SK-N-SH treated with all-trans-retinoic acid at 6 μM for 48 hours (cell line): ENCODE measurements around the gene WNT9B.

Experiments used
- ATAC-seq: fragments of 200-7000 bp; cut with Tn5 transposase; 3 replicates; pipeline ENCODE4 v1.9.1; 2020; ENCODE audit warnings: mild to moderate bottlenecking, moderate library complexity
- ARNTL ChIP-seq: fragments of 450-650 bp; formaldehyde crosslinking; IDR thresholded peaks from 2 replicates; pipeline ENCODE4 v1.5.0; 2020; ENCODE audit warnings: low read depth, mild to moderate bottlenecking, moderate library complexity, borderline replicate concordance
- CREB5 ChIP-seq: fragments of 250-450 bp; sonication (Bioruptor Pico); IDR thresholded peaks from 2 replicates; pipeline ENCODE4 v1.5.1; 2020; ENCODE audit warnings: low read depth, mild to moderate bottlenecking, moderate library complexity
- CSDC2 ChIP-seq: fragments of 250-450 bp; sonication (Bioruptor Pico); IDR thresholded peaks from 2 replicates; pipeline ENCODE4 v1.5.0; 2020; ENCODE audit warnings: mild to moderate bottlenecking, moderate library complexity
- ESRRG ChIP-seq: fragments of 250-450 bp; sonication (Bioruptor Pico); IDR thresholded peaks from 2 replicates; pipeline ENCODE4 v1.6.1; 2021; ENCODE audit warnings: mild to moderate bottlenecking
- GLIS3 ChIP-seq: fragments of 250-450 bp; sonication (Bioruptor Pico); IDR thresholded peaks from 2 replicates; pipeline ENCODE4 v1.5.0; 2020; ENCODE audit warnings: mild to moderate bottlenecking, moderate library complexity
- ISL1 ChIP-seq: fragments of 250-450 bp; sonication (Bioruptor Pico); IDR thresholded peaks from 2 replicates; pipeline ENCODE4 v2.1.2; 2022; ENCODE audit warnings: mild to moderate bottlenecking, moderate library complexity
- OSR1 ChIP-seq: fragments of 250-450 bp; sonication (Bioruptor Pico); IDR thresholded peaks from 2 replicates; pipeline ENCODE4 v1.8.0; 2022; ENCODE audit warnings: moderate library complexity, mild to moderate bottlenecking, inconsistent platforms
- PATZ1 ChIP-seq: fragments of 250-450 bp; sonication (Bioruptor Pico); IDR thresholded peaks from 2 replicates; pipeline ENCODE4 v1.8.0; 2020; ENCODE audit warnings: mild to moderate bottlenecking, moderate library complexity, borderline replicate concordance
- POU6F1 ChIP-seq: fragments of 250-450 bp; sonication (Bioruptor Pico); IDR thresholded peaks from 2 replicates; pipeline ENCODE4 v1.8.0; 2021; ENCODE audit warnings: low read depth, mild to moderate bottlenecking, moderate library complexity, borderline replicate concordance
- PPARA ChIP-seq: fragments of 250-450 bp; sonication (Bioruptor Pico); IDR thresholded peaks from 2 replicates; pipeline ENCODE4 v1.5.0; 2020; ENCODE audit warnings: mild to moderate bottlenecking, borderline replicate concordance
- RARB ChIP-seq: fragments of 250-450 bp; sonication (Bioruptor Pico); IDR thresholded peaks from 2 replicates; pipeline ENCODE4 v1.8.0; 2021; ENCODE audit warnings: mild to moderate bottlenecking, moderate library complexity
- TCF4 ChIP-seq: fragments of 250-450 bp; sonication (Bioruptor Pico); IDR thresholded peaks from 2 replicates; pipeline ENCODE4 v1.8.0; 2021; ENCODE audit warnings: mild to moderate bottlenecking, moderate library complexity, borderline replicate concordance
- TOX ChIP-seq: fragments of 250-450 bp; sonication (Bioruptor Pico); IDR thresholded peaks from 2 replicates; pipeline ENCODE4 v1.8.0; 2021; ENCODE audit warnings: mild to moderate bottlenecking, moderate library complexity, borderline replicate concordance
- TSHZ2 ChIP-seq: fragments of 250-450 bp; sonication (Bioruptor Pico); IDR thresholded peaks from 2 replicates; pipeline ENCODE4 v1.5.0; 2020; ENCODE audit warnings: mild to moderate bottlenecking, moderate library complexity
- ZC3H10 ChIP-seq: fragments of 250-450 bp; sonication (Bioruptor Pico); IDR thresholded peaks from 2 replicates; pipeline ENCODE4 v1.5.1; 2021; ENCODE audit warnings: mild to moderate bottlenecking, moderate library complexity
- ZFP3 ChIP-seq: fragments of 250-450 bp; sonication (Bioruptor Pico); IDR thresholded peaks from 2 replicates; pipeline ENCODE4 v1.5.0; 2020; ENCODE audit warnings: mild to moderate bottlenecking, moderate library complexity
- ZFP30 ChIP-seq: fragments of 450-650 bp; formaldehyde crosslinking; IDR thresholded peaks from 2 replicates; pipeline ENCODE4 v1.5.0; 2022; ENCODE audit warnings: mild to moderate bottlenecking, moderate library complexity
- ZNF565 ChIP-seq: fragments of 450-650 bp; formaldehyde crosslinking; conservative IDR thresholded peaks from 2 replicates; pipeline ENCODE4 v1.5.0; 2020; ENCODE audit warnings: low read depth, mild to moderate bottlenecking, moderate library complexity
- ZNF70 ChIP-seq: fragments of 450-650 bp; formaldehyde crosslinking; IDR thresholded peaks from 2 replicates; pipeline ENCODE4 v1.5.0; 2020; ENCODE audit warnings: mild to moderate bottlenecking, moderate library complexity
- ZNF8 ChIP-seq: fragments of 450-650 bp; formaldehyde crosslinking; IDR thresholded peaks from 2 replicates; pipeline ENCODE4 v1.5.0; 2020; ENCODE audit warnings: mild to moderate bottlenecking, moderate library complexity

The WNT9B gene

GRCh38 chr17:46930051-46930450 lies 78.7 kb downstream of the WNT9B start (continued):
- TF ChIP-seq PATZ1 (no peak), ZNF70 (CRISPR knock-in tag) (no peak), RARB (CRISPR knock-in tag) (no peak), CSDC2 (no peak), ZFP3 (CRISPR knock-in tag) (no peak), ESRRG (CRISPR knock-in tag) (no peak), ZFP30 (CRISPR knock-in tag) (no peak), POU6F1 (CRISPR knock-in tag) (no peak), ZC3H10 (CRISPR knock-in tag) (no peak), GLIS3 (no peak)

GRCh38 chr17:46931596-46931995 lies 80.2 kb downstream of the WNT9B start:
- no peak for ATAC-seq
- TF ChIP-seq ZNF8 (CRISPR knock-in tag), result no peak
- no peak for TF ChIP-seq ESRRG (CRISPR knock-in tag)
- TF ChIP-seq RARB (CRISPR knock-in tag), result no peak
- no peak for TF ChIP-seq ZFP3 (CRISPR knock-in tag)
- no peak for TF ChIP-seq TOX (CRISPR knock-in tag)
- no peak for TF ChIP-seq CSDC2
- no peak for TF ChIP-seq POU6F1 (CRISPR knock-in tag)
- TF ChIP-seq ARNTL (CRISPR knock-in tag), result no peak
- TF ChIP-seq GLIS3, result no peak
- no peak for TF ChIP-seq PPARA (CRISPR knock-in tag)
- TF ChIP-seq OSR1, result no peak
- no peak for TF ChIP-seq ZNF70 (CRISPR knock-in tag)
- no peak for TF ChIP-seq TCF4 (CRISPR knock-in tag)
- TF ChIP-seq PATZ1, result no peak
- TF ChIP-seq, all 23 proteins: peak for 0

GRCh38 chr17:46935658-46936266 lies 84.4 kb downstream of the WNT9B start:
- TF ChIP-seq ZFP3 (CRISPR knock-in tag), result no peak
- TF ChIP-seq ZFP30 (CRISPR knock-in tag), result no peak
- TF ChIP-seq ZC3H10 (CRISPR knock-in tag), result no peak
- no peak for TF ChIP-seq ZNF565 (CRISPR knock-in tag)
- TF ChIP-seq ARNTL (CRISPR knock-in tag), result no peak
- no peak for TF ChIP-seq PPARA (CRISPR knock-in tag)
- no peak for TF ChIP-seq PATZ1
- TF ChIP-seq OSR1, result no peak
- TF ChIP-seq ZNF70 (CRISPR knock-in tag), result no peak
- TF ChIP-seq CREB5, result no peak
- no peak for TF ChIP-seq CSDC2
- no peak for TF ChIP-seq ISL1
- TF ChIP-seq TOX (CRISPR knock-in tag), result no peak
- TF ChIP-seq TSHZ2, result no peak
- ATAC-seq, result no peak
